Smooth muscle cell (in vitro differentiated cells): ENCODE results near the gene CDKN2D. TPM values are rescaled to one million over a fixed set of nuclear protein-coding genes. Genes with fewer than 3 reads are reported as not detected.

ENCODE experiments used
- DNase-seq: peaks from one replicate; lab custom pipeline; 2025; ENCODE audit not compliant: unreplicated experiment; lab: John Stamatoyannopoulos, UW
- H2AFZ ChIP-seq: fragments of 200-600 bp; sonication (generic); 2 replicates; pipeline ENCODE4 v1.6.0; 2016; ENCODE audit warnings: antibody characterized with exemption, low read depth, mild to moderate bottlenecking
- H3F3A ChIP-seq: fragments of 200-600 bp; sonication (generic); 2 replicates; pipeline ENCODE4 v1.6.0; 2017; ENCODE audit warnings: antibody characterized with exemption, low read depth
- H3K27ac ChIP-seq: fragments of 200-600 bp; sonication (generic); 2 replicates; pipeline ENCODE4 v1.5.1; 2016; ENCODE audit warnings: low read depth, mild to moderate bottlenecking
- H3K27me3 ChIP-seq: fragments of 200-600 bp; sonication (generic); 2 replicates; pipeline ENCODE4 v1.6.1; 2016; ENCODE audit warnings: low read depth, mild to moderate bottlenecking
- H3K36me3 ChIP-seq: fragments of 200-600 bp; sonication (generic); 2 replicates; pipeline ENCODE4 v1.5.1; 2016; ENCODE audit warnings: low read depth
- H3K4me1 ChIP-seq: fragments of 200-600 bp; sonication (generic); 2 replicates; pipeline ENCODE4 v1.5.1; 2016; ENCODE audit warnings: low read depth
- H3K4me2 ChIP-seq: fragments of 200-600 bp; sonication (generic); 2 replicates; pipeline ENCODE4 v1.6.0; 2016; ENCODE audit warnings: mild to moderate bottlenecking
- H3K4me3 ChIP-seq: fragments of 200-600 bp; sonication (generic); 2 replicates; pipeline ENCODE4 v1.5.1; 2016; ENCODE audit warnings: mild to moderate bottlenecking
- H3K79me2 ChIP-seq: fragments of 200-600 bp; sonication (generic); 2 replicates; pipeline ENCODE4 v1.6.0; 2016; ENCODE audit warnings: low read depth, mild to moderate bottlenecking
- H3K9ac ChIP-seq: fragments of 200-600 bp; sonication (generic); 2 replicates; pipeline ENCODE4 v1.6.0; 2016; ENCODE audit warnings: low read depth
- H3K9me3 ChIP-seq: fragments of 200-600 bp; sonication (generic); replicated peaks from 2 replicates; pipeline ENCODE4 v1.5.1; 2016; ENCODE audit warnings: low read depth
- H4K20me1 ChIP-seq: fragments of 200-600 bp; sonication (generic); 2 replicates; pipeline ENCODE4 v1.6.0; 2016; ENCODE audit warnings: low read depth
- WGBS: methylation state at CpG from one replicate; pipeline ENCODE4 v1.1.7; 2016; ENCODE audit warnings: low lambda C conversion rate; 5-methylcytosine and 5-hydroxymethylcytosine counted together
- polyA plus RNA-seq: library from polyadenylated mRNA; unstranded; fragments of >200 nt; fragmentation: Nextera tagmentation; extraction: Ambion mirVana; gene quantifications from 2 replicates; pipeline ENCODE4 v1.2.1, GENCODE V29; 2016
- total RNA-seq: library from RNA; depleted of rRNA; stranded (reverse); fragments of >200 nt; gene quantifications from 2 replicates; pipeline ENCODE4 v1.2.3, GENCODE V29; 2014
- TF ChIP-seq, protein P1 (sequence below): fragments of 200-600 bp; sonication (generic); IDR thresholded peaks from 2 replicates; pipeline ENCODE4 v1.5.1; 2017; ENCODE audit warnings: borderline replicate concordance, mild to moderate bottlenecking, antibody characterized with exemption; ENCODE audit not compliant: insufficient read depth, poor library complexity, severe bottlenecking

Gene CDKN2D
- total and polyA plus RNA-seq, 2 experiments from 2014 or later: 5.4 to 25.3 TPM

DNA sequence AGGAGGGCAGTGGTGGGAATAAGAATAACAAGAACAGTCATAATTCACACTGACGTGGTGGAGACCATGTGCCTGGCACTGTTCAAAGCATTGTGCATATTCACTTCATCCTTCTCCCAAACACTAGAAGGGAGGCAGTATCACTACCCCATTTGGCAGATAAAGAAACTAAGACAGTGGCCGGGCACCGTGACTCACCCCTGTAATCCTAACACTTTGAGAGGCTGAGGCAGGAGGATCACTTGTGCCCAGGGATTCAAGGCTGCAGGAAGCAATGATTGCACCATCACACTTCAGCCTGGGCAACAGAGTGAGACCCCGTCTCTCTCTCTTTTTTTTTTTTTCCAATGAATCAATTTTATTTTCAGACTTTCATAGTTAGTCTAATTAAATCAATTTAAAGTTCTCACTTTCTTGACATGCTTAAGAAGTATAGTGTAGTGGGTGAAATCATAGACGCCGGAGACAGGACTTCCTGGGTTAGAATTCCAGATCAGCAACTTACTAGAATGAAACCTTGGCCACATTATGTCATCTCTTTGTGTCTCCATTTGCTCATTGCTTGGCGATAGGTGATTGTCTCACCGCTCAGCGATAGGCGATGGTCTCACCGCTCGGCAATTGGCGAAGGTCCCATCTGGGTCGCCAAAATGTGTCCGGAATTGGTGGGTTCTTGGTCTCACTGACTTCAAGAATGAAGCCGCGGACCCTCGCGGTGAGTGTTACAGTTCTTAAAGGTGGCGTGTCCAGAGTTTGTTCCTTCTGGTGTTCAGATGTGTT lies 30.4 kb downstream of the CDKN2D start:
- Histone ChIP-seq H4K20me1 (no peaks in the 10 kb centered on the region), H3K27me3 (no peaks in the 10 kb centered on the region), H3K9ac (no peak overlapping the region), H3K4me2 (no peak overlapping the region), H3K79me2 (no peaks in the 10 kb centered on the region), H2AFZ (no peak overlapping the region), H3K9me3 (no peaks in the 10 kb centered on the region), H3K27ac (no peak overlapping the region), H3F3A (no peaks in the 10 kb centered on the region), H3K4me3 (no peak overlapping the region), H3K4me1 (no peaks in the 10 kb centered on the region), H3K36me3 (no peaks in the 10 kb centered on the region)
- WGBS: 92% methylated on average over 20 of the region's 20 CpGs
- DNase-seq: no peak
- TF ChIP-seq, protein P1, sequence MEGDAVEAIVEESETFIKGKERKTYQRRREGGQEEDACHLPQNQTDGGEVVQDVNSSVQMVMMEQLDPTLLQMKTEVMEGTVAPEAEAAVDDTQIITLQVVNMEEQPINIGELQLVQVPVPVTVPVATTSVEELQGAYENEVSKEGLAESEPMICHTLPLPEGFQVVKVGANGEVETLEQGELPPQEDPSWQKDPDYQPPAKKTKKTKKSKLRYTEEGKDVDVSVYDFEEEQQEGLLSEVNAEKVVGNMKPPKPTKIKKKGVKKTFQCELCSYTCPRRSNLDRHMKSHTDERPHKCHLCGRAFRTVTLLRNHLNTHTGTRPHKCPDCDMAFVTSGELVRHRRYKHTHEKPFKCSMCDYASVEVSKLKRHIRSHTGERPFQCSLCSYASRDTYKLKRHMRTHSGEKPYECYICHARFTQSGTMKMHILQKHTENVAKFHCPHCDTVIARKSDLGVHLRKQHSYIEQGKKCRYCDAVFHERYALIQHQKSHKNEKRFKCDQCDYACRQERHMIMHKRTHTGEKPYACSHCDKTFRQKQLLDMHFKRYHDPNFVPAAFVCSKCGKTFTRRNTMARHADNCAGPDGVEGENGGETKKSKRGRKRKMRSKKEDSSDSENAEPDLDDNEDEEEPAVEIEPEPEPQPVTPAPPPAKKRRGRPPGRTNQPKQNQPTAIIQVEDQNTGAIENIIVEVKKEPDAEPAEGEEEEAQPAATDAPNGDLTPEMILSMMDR: no peak

DNA sequence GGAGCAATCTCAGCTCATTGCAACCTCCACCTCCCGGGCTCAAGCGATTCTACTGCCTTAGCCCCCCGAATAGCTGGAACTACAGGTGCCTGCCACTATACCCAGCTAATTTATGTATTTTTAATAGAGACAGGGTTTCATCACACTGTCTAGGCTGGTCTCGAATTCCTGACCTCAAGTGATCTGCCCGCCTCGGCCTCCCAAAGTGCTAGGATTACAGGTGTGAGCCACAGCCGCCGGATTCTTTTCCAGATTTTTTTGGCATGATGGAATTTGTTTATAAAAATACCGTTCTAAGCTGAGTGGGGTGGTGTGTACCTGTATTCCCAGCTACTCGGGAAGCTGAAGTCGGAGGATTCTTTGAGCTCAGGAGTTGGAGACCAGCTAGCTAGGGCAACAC lies 31.1 kb downstream of the CDKN2D start:
- no peaks in the 10 kb centered on the region for H3K27me3 ChIP-seq
- no peaks in the 10 kb centered on the region for H3K4me1 ChIP-seq
- H3F3A ChIP-seq: no peaks in the 10 kb centered on the region
- H4K20me1 ChIP-seq: no peaks in the 10 kb centered on the region
- H3K79me2 ChIP-seq: no peaks in the 10 kb centered on the region
- no peak for DNase-seq
- H3K27ac ChIP-seq: no peak overlapping the region
- H3K36me3 ChIP-seq: no peaks in the 10 kb centered on the region
- no peak overlapping the region for H3K9ac ChIP-seq
- H2AFZ ChIP-seq: no peak overlapping the region
- H3K4me3 ChIP-seq: no peak overlapping the region
- 82% methylated on average over 11 of the region's 11 CpGs for WGBS
- TF ChIP-seq, protein P1: no peak
- no peak overlapping the region for H3K4me2 ChIP-seq
- no peaks in the 10 kb centered on the region for H3K9me3 ChIP-seq

DNA sequence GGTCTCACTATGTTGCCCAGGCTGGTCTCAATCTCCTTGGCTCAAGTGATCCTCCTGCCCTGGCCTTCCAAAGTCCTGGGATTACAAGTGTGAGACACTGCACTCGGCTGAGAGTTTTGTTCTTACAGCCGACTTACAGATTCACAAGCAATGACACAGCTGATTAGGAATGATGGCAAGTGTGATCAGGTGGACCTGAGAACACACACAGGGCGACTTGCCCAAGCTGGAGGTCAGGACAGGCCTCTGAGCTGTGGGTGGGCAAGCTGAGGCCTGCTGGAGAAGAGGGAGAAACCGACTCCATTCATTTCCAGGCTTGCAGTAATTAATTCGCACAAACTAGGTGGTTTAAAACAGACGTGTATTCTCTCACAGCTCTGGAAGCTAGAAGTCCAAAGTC lies 33.2 kb downstream of the CDKN2D start:
- H3K4me1 ChIP-seq: no peaks in the 10 kb centered on the region
- TF ChIP-seq, protein P1: no peak
- DNase-seq: no peak
- H3K36me3 ChIP-seq: no peaks in the 10 kb centered on the region
- no peak overlapping the region for H3K27ac ChIP-seq
- no peak overlapping the region for H3K4me3 ChIP-seq
- no peak overlapping the region for H3K9ac ChIP-seq
- no peaks in the 10 kb centered on the region for H4K20me1 ChIP-seq
- H3K79me2 ChIP-seq: no peaks in the 10 kb centered on the region
- H2AFZ ChIP-seq: no peak overlapping the region
- H3K4me2 ChIP-seq: no peak overlapping the region
- 59% methylated on average over 6 of the region's 6 CpGs for WGBS
- no peaks in the 10 kb centered on the region for H3K27me3 ChIP-seq
- no peaks in the 10 kb centered on the region for H3F3A ChIP-seq
- H3K9me3 ChIP-seq: no peaks in the 10 kb centered on the region
